DMS153 treated with DMSO at 0.1 percent for 48 hours (cell line): ENCODE measurements around the gene ZSWIM4.
"Not testable (repeated sequence)": the region's sequence is repeated elsewhere in the genome, so short reads cannot be mapped to it uniquely, and the experiment has no call there.

ENCODE experiments used
- DNase-seq: peaks from one replicate; lab custom pipeline; 2025; ENCODE audit not compliant: unreplicated experiment; lab: John Stamatoyannopoulos, UW

The ZSWIM4 gene

DNA sequence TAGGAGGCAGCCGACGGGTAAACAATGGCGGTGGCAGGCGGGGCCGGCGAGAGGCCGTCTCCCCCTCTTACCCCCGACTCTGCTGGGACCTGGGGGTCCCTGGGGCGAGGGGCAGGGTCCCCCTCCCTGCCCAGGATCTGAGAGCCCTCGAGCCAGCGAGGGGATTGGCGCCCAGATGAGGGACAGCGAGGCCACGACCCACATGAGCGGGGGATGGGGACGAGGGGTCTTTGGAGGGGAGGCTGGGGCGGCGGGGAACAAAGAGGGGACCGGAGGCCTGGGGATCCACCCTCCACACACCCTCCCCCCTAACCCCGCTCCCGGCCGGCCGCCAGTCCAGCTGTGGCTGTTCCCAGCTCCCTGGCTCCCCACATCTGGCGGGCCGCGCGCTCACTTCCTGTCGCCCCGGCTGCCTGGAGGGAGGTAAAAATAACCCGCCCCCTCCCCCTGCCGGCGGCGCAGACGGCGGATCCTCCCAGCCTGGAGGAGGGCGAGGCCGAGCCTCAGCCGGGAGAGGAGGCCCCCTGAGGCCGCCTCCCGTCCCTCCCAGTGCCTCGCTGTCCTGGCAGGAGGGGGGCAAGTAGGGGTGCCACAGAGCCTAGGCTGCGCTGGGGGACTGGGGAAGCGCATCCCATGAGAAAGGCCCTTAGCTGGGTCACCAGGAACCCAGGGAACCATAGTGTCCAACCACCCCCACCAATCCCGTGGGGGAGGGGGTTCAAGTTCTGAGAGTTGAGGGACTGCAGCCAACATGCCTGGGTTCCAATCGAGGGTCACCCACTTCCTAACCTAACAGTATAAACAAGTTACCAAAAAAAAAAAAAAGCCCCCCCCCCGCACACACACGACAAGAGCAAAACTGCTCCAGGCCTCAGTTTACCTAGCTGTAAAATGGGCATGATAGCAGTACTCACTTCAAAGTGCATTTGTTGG is 52.4 kb downstream of the ZSWIM4 start:
- peak; percentile 76 for DNase-seq

DNA sequence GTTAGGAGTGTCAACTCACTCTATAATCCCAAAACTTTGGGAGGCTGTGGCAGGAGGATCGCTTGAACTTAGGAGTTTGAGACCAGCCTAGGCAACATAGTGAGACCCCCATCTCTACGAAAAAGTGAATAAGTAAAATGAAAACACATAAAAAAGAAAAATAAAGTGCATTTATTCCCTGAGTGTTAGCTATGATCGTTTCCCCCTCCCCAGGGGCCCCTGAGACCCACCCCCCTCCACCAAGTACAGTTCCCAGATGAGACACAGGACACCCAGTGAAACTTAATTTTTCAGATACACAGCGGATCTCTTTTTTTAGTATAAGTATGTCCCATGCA is 53.1 kb downstream of the ZSWIM4 start:
- DNase-seq = no peak

DNA sequence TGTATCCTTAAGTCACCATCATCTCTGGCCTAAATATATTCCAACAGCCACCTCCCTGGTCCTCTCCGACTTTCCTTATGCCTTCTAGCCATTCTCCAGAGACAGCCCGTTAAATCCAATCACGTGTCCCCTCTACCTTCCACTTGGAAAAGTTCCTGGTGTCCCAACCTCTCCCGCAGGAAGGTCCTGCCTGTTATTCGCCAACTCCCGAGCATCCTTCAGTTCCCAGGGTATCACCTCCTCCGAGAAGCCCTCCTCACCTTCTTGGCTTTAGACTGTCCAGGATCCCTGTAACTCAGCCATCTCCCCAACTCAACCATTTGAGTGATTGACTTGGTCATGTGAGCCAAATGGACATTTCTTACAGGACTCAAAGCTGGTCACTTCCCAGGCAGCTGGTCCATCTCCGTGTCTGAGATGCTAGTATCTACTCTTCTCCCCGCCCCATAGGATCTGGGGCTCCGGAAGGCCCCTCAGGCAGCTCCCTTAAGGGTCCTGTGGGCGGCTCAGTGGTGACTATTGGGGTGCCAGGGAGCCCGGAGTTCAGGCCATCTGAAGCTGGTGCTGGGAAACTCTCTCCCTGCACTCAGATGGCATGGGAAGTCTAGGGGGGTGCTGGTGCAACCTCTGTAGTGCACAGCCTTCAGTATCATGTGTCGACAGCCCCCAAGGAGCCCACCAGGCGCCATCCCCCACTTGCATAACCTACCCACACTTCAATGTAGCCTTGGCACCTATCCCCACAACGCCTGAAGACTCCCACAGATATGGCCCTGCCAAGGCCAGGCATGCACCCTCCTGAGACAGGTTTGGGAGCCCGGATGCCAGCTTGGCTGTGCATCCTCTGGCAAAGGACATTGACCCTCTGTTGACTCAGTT is 53.8 kb downstream of the ZSWIM4 start:
- no peak for DNase-seq

DNA sequence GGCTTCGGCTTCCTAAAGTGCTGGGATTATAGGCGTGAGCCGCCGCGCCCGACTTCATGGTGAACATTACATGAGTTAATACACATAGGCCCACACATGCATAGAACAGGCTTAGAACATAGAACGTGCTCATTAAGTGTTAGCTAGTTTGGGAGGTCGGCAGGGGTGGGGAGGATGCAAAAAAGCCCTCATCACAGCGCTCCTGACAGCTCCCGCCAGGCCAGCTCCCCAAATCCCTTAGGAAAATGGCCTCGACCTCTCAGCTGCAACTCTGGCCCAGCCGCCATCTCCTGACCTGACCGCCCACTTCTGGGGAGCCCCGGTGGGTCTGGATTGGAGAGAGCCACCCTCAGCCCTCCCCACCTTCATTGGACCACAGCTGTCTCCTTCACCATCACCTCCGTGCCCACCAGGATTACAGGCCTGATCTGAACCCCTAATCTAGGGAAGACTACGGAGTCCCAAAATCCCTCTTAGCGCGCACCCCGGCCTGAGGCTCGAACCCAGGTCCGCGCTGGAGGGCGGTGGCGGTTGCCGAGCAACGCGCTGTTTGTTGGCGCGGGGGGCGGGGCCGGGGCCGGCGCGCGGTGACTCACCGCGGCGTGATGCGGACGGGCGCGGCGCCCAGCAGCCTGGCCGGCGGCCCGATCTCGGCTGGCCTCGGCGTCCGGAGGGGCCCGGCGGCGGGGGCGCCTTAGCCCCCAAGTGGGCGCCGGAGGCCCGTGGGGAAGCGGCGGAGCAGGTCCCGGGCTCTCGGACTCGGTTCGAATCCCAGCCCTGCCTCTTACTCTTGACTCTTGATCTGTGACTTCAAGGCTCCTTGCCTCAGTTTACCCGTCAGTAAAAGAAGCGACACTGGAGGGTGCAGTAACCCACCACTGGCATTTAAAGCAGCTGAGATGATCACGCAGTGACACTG is 55.0 kb downstream of the ZSWIM4 start:
- DNase-seq = peak; percentile 59

DNA sequence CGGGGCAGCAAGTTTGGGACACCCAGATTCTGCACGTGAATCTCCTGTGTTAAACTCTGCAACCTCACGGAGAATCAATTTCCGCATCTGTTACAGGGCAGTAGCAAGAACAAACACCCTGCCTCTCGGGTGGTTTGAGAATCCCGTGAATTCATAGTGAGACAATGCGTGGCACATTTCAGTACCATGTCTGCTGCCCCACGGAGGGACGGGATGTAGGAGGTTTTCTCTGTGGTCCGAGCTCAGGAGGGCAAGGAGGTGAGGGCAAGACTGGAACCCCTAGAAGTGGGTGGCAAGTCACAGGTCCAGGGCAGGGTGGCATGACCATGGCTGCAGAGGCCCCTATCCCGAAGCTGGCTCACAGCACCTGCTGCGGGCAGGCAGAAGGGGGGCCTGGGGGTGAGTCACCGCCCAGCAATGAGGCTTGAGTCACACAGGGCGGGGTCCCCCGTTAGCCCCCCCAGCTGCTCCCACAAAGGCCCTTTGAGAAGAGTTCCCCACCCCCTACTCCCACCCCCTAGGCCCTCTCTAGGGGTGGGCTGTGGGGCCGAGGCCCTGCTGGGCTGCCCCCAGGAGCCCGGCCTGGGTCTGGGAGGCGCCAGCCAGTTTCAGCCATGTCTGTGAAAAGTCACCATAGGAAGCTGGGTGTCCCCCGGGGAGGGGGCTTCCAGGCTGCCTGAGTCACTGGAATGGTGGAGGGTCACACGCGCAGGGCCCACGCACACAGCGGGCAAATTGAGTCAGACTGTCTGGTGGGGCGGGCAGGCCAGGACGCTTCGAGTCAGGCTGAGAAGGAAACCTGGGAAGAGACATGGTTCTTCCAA is 55.9 kb downstream of the ZSWIM4 start:
- DNase-seq = no peak

DNA sequence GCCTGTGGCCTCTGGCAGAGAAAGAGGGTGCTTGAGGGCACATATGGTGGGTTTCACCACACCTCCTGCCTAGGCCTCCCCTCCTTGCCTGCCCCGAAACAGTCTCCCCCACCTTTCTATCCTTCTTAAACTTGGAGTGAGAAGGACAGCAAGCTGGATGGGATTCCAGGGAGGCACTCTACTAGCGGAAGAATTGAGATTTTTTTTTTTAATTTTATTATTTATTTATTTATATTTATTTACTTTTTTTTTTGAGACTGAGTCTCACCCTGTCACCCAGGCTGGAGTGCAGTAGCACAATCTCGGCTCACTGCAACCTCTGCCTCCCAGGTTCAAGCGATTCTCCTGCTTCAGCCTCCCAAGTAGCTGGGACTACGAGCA is 56.5 kb downstream of the ZSWIM4 start:
- not testable (repeated sequence) for DNase-seq

DNA sequence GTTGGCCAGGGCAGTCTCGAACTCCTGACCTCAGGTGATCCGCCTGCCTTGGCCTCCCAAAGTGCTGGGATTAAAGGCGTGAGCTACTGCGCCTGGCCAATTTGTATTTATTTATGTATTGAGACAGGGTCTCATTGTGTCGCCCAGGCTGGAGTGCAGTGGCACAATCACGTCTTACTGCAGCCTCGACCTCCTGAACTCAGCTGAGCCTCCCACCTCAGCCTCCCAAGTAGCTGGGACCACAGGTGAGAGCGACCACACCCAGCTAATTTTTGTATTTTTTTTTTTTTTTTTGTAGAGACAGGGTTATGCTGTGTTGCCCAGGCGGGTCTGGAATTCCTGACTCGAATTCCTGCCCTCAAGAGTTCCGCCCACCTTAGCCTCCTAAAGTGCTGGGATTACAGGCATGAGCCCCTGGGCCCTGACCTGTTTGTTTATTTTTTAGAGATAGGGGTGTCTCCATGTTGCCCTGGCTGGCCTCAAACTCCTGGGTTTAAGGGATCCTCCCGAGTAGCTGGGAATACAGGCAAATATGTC is 57.0 kb downstream of the ZSWIM4 start:
- not testable (repeated sequence) for DNase-seq

DNA sequence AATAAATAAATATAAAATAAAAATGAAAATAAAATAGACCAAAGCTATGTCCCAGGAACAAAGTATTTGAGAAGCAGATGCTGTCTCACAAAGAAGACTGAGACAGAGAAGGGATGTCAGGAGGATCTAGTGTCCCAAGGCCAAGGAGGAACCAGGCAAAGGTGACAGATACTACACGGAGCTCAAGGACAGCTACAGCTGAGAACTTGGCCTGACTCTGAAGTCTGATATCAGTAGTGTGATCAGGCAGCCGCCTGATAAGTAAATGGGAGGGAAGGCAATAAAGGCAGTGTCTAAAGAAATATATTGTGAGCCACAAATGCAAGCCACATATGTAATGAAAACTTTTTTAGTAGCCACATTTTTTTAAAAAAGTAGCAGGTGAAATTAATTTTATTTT is 61.3 kb downstream of the ZSWIM4 start:
- DNase-seq = no peak

DNA sequence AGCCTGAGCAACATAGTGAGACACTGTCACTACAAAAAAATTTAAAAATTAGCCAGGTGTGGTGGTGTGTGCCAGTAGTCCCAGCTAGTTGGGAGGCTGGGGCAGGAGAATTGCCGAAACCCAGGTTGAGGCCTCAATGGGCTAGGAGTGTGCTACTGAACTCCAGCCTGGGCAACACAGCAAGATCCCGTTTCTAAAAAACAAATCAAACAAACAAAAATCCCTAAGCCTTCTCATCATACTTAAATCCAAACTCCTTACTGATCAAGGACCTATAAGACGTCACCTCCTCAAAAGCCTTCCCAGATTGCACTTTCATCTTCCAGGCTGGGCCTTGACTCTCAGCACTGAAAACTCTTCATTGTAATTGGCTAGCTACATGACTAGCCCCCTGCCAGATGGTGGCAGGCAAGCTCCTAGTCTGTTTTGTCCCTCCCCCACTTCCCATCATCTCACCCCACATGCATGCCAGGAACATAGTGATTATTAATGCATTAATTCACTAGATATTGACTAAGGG is 64.2 kb downstream of the ZSWIM4 start:
- no peak for DNase-seq

DNA sequence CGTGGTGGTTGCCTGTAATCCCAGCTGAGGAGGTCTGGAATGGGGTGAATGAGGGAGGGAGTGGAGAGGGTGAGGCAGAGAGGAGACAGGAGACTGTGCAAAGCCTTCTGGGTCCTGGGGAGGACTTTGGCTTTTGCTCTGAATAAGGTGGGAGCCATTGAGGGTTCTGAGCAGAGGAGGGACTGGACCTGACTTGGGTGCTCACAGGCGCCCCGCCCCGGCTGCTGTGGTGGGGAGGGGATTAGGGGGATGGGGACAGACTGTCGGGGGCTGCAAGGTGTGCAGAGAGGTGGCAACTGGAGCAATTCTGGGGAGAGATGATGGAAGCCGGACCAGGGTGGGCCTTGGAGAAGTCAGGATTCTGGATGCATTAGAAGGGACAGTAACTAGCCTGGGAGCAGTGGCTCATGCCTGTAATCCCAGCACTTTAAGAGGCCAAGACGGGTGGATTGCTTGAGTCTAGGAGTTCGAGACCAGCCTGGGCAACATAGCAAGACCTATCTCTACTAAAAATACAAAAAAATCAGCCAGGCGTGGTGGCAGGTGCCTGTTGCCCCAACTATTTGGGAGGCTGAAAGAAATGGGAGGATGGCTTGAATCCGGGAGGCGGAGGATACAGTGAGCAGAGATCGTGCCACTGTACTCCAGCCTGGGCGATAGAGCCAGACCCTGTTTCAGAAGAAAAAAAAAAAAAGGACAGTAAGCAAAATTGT is 65.6 kb downstream of the ZSWIM4 start:
- DNase-seq = no peak

DNA sequence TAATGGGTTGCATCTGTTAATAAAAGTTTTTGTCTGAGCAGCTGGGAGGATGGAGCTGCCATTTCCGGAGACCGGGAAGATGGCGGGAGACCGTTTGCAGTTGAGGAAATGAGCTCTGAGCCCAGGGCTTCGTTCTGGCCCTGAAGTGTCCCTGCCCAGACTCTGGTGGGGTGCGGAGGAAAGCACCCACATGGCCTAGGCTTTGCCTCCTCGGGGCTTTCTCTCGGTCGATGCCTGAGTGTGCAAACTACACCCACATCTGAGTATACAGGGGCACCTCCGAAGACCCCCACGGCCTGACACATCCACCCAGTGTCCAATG is 66.1 kb downstream of the ZSWIM4 start:
- no peak for DNase-seq

DNA sequence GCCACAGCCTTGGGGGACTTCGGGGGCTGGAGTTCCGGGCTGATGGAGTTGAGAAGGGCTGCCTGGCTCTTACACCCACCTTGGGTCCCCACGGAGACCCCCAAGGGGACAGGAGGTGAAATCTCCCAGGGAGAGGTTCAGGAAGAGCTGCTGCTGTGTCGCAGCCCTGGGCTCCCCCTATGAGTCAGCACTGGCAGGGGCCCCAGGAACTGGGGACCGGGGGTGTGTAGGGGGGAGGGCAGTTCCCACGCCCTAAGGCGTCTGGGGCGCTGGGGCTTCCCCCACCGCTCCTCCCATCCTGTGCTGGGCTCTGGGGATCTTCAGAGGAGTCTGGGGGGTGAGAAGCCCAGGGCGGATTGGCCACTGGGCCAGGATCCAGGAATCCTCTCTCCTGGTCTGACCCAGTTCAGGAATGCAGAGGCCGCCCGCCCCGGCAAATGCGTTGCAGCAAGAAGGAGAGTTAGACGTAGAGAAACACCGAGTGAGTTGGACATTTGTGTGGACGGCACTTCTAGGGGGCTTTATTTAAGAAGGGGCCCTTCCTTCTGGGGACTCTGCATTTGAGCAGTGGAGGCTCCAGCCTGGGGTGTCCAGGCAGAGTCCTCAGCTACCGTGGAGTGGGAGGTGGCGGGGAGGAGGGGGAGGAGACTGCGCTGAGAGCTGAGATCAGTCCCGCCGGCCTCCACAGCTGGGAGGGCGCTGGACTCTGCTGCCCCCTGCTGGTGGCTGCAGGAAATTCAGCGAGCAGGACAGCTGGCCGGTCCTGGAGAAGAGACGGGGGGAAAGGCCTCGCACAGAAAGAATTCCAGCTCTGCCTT is 66.7 kb downstream of the ZSWIM4 start:
- DNase-seq = peak; percentile 76

DNA sequence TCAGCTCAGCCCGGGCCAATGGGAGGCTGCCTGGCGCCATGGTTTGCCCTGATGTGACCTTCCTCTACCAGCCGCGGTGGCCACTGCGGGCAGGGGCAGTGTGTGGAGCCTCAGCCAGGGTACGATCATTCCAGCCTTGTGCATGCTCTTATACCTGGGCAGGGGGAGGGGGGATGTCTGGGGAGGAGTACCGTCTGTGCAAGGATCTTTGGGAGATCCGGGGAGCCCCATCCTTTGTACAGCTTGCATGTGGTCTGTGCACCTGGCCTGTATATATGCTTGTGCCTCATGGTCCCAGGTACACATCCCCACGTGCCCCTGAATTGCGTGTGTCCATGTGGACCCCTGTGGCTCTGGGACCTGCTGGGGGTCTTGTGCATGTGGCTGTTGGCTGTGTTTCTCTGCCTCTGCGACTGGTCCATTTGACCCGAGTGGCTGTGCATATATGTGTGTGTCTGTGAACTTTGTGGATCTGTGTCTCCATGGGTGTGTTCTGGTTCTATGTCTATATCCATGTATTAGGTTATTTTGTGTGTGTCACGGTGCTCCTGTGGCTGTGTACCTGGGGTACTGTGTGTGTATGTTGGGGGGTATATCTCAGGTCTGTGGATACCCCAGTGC is 68.9 kb downstream of the ZSWIM4 start:
- DNase-seq = no peak

DNA sequence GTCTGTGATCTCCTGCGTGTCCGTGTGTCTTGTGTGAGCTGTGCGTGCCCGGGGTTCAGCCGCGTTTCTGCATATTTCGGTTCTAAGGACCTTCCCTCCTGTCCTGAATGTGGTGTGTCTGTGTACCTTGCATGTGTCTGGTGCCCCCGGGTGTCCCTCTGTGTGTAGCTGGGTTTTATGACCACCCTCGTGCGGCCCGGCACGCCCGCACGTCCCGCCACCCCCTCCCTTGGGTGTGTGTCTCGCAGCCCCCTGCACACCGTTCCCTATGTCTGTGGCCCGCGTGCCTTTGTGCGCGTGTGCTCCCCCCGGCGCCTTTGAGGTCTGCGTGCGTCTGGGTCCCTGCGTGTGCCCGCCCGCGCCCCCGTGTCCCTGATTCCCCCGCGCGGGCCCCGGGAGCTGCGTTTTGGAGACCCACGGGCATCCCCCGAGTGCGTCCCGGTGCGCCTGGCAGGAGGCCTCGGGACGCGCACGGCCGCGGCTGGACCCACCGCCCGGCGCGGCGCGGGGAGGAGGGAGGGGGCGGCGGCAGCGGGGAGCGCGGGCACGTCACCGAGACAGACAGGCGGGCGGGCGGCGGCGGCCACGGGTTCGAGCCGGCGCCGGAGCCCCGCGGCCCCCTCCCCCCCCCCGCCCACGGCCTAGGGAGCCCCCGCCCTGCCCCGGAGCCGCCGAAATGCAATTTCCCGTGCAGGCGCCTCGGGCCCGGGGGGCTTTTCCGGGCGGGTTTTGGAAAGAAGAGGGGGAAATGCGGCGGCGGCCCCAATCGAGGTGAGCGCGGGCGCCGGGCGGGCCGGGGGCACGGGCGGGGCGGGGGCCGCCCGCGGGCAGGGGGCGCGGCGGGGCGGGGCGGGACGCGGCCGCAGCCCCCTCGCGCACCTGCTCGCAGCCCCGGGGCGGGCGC is 69.7 kb downstream of the ZSWIM4 start:
- DNase-seq = no peak

DNA sequence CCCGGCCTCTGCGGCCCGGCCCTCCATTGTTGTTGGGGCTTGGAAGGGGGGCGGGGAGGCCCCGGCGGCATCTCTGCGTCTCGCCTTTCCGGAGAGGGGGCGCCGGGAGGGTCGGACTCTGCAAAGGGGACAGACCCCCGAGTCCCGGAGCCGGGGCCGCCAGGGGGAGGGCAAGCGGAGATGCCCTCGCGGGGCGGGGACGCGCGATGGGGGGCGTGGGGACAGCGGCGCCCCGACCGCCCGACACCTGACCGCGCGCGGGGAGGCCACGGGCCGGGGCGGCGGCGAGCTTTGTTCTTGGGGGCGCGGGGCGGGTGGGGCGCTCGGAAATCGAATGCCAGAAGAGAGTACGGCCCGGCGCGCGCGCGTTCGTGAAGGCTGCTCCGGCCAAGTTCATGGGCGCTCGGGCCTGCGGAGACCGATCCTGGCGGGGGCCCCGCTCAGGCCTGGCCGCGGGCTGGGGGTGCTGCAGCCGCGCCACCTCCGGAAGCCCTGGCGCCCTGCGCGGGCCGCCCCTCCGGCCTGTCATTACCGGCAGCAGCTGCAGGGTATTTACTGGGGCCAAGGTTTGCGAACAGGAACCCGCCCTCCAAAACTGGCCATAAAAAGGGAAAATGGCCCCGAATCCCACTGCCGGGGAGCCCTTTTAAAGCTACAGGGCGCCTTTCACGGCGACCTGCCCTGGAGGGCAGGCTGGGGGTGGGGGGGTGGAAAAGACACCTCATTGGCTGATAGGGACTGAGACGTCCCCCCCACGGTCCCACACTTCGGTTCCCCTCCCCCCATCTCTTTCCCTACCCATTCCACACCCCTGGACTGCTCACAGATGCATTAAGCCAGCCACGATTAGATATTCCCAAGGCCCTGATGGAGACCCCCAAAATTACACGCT is 70.6 kb downstream of the ZSWIM4 start:
- DNase-seq = no peak

DNA sequence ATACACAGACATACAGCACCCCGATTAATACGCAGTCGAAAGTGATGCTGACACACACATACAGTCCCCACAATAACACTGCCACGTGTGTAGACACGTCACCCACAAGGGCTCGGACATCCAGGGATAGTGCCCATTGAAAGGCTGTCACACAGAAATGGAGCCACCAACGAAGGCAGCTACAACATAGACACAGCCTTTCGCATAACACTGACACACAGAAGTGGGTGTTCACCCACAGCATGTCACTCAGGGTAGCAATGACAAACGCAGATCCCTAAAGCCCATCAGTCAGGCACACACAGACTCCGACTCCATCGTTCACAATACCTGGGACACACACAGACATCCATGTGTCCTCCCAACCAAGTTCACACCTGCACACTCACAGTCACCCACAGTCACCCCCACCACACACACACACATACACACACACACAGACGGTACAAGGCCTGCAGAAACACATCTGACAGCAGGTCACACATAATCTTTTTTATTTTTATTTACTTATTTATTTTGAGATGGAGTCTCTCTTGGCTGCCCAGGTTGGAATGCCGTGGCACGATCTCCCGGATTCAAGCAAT is 71.3 kb downstream of the ZSWIM4 start:
- no peak for DNase-seq
